Breast epithelium (tissue), 4 donors: ENCODE results near the gene SRRM5. TPM values are rescaled to one million over a fixed set of nuclear protein-coding genes. Genes with fewer than 3 reads are reported as not detected.

Experiments used
- DNase-seq, 2 donors: peaks; one replicate each; pipeline ENCODE4 v3.0.0-alpha.2; 2019; ENCODE audit warnings: low spot score in 2 of 2
- H3K27ac ChIP-seq, 2 donors: fragments of 200-600 bp; sonication (generic) in 1 of 2; one replicate each; pipeline ENCODE4 v1.5.1; 2016 to 2019; ENCODE audit warnings: mild to moderate bottlenecking in 1 of 2
- H3K27me3 ChIP-seq, 2 donors: fragments of 200-600 bp; sonication (generic) in 1 of 2; one replicate each; pipeline versions ENCODE4 v1.5.1 to v1.6.0; 2017 to 2019; ENCODE audit warnings: control low read depth in 1 of 2, mild to moderate bottlenecking in 1 of 2
- H3K36me3 ChIP-seq: fragments of 200-600 bp; one replicate; pipeline ENCODE4 v1.5.1; 2019
- H3K4me1 ChIP-seq, 2 donors: fragments of 200-600 bp; sonication (generic); one replicate each; pipeline ENCODE4 v1.5.1; 2016 to 2019; ENCODE audit warnings: control low read depth in 1 of 2
- H3K4me3 ChIP-seq, 3 donors: fragments of 200-600 bp; sonication (generic); 1 replicate in 2 of 3; 2 replicates in 1 of 3; pipeline ENCODE4 v1.5.1; 2016 to 2019; ENCODE audit warnings: mild to moderate bottlenecking in 3 of 3, moderate library complexity in 2 of 3
- H3K9me3 ChIP-seq, 2 donors: fragments of 200-600 bp; sonication (generic) in 1 of 2; one replicate each; pipeline ENCODE4 v1.5.1; 2016 to 2019; ENCODE audit warnings: control low read depth in 1 of 2
- CTCF ChIP-seq, 3 donors: fragments of 450-650 bp; IDR thresholded peaks; one replicate each; pipeline ENCODE4 v1.5.1; 2016 to 2017; ENCODE audit warnings: antibody characterized with exemption in 3 of 3, mild to moderate bottlenecking in 3 of 3, moderate library complexity in 3 of 3
- POLR2A ChIP-seq: fragments of 450-650 bp; IDR thresholded peaks from one replicate; pipeline ENCODE4 v1.6.1; 2016; ENCODE audit warnings: antibody characterized with exemption, mild to moderate bottlenecking, moderate library complexity
- POLR2AphosphoS5 ChIP-seq, 3 donors: sonication (generic); formaldehyde crosslinking; IDR thresholded peaks; one replicate each; pipeline ENCODE4 v1.6.1; 2017; ENCODE audit warnings: antibody characterized with exemption in 3 of 3
- intact Hi-C: fragments of 100-400 bp; cut with DNase I; formaldehyde crosslinking; loops from one replicate; pipeline ENCODE4 v1.15.1; 2023; ENCODE audit warnings: low total_unique reads
- total RNA-seq, 3 donors: library from RNA; depleted of rRNA; stranded (reverse); fragments of >200 nt; gene quantifications; one replicate each; pipeline ENCODE4 v1.1.0, GENCODE V29; 2016

The SRRM5 gene
- 1 to 10 TPM in 1 of 3 donors, under 1 TPM in 2; 0.32 to 1.6 (median 0.33) TPM for total RNA-seq

GRCh38 chr19:43611788-43612187 lies at the start of gene SRRM5:
SRRM5 (plus strand) TSS chr19:43612088; CDS start chr19:43612122, 34 bp downstream.
- H3K4me3 ChIP-seq, result no peak within 1 kb of the TSS
- intact Hi-C loops, result no loop called here
- H3K4me1 ChIP-seq, result no peaks in the 10 kb centered on the region
- TF ChIP-seq POLR2AphosphoS5 (IDR thresholded peaks at IDR 0.05) (no peak), POLR2A (no peak), CTCF (IDR thresholded peaks at IDR 0.05) (no peak)
- DNase-seq, result no peak
- H3K9me3 ChIP-seq, result no peaks in the 10 kb centered on the region
- no peaks in the 10 kb centered on the region for H3K36me3 ChIP-seq
- no peaks in the 10 kb centered on the region for H3K27me3 ChIP-seq
- no peak within 1 kb of the TSS for H3K27ac ChIP-seq

GRCh38 chr19:43562226-43562697 lies 49.6 kb upstream of the SRRM5 start:
- Histone ChIP-seq H3K4me3 (no peak overlapping the region), H3K36me3 (no peaks in the 10 kb centered on the region), H3K27ac (no peak overlapping the region), H3K9me3 (no peaks in the 10 kb centered on the region), H3K27me3 (no peaks in the 10 kb centered on the region), H3K4me1 (no peaks in the 10 kb centered on the region)
- intact Hi-C loops, result no loop called here
- TF ChIP-seq POLR2A (no peak), POLR2AphosphoS5 (IDR thresholded peaks at IDR 0.05) (no peak), CTCF (IDR thresholded peaks at IDR 0.05) (no peak)
- no peak for DNase-seq

- Histone ChIP-seq H3K4me3 (no peak overlapping the region), H3K36me3 (no peaks in the 10 kb centered on the region), H3K27ac (peak overlapping the region in 1 of 2 donors; percentile 69), H3K27me3 (no peaks in the 10 kb centered on the region), H3K9me3 (no peaks in the 10 kb centered on the region), H3K4me1 (no peaks in the 10 kb centered on the region)
- DNase-seq, result peak in 1 of 2 donors; percentile 50
- intact Hi-C loops, result no loop called here
- TF ChIP-seq POLR2AphosphoS5 (IDR thresholded peaks at IDR 0.05), result peak in 1 of 3 donors; percentile 28
- TF ChIP-seq POLR2A, result no peak
- no peak for TF ChIP-seq CTCF (IDR thresholded peaks at IDR 0.05)
Observed at GRCh38 chr19:43562698-43563241, 49.1 kb upstream of the SRRM5 start.

- no peaks in the 10 kb centered on the region for H3K4me1 ChIP-seq
- TF ChIP-seq CTCF (IDR thresholded peaks at IDR 0.05) (no peak), POLR2A (no peak), POLR2AphosphoS5 (IDR thresholded peaks at IDR 0.05) (no peak)
- no peaks in the 10 kb centered on the region for H3K27me3 ChIP-seq
- H3K9me3 ChIP-seq, result no peaks in the 10 kb centered on the region
- no peak overlapping the region for H3K4me3 ChIP-seq
- no peak overlapping the region for H3K27ac ChIP-seq
- H3K36me3 ChIP-seq, result no peaks in the 10 kb centered on the region
- intact Hi-C loops, result no loop called here
- DNase-seq, result no peak
Observed at GRCh38 chr19:43563816-43564457, 48.0 kb upstream of the SRRM5 start.

- no peaks in the 10 kb centered on the region for H3K9me3 ChIP-seq
- no peak overlapping the region for H3K27ac ChIP-seq
- TF ChIP-seq CTCF (IDR thresholded peaks at IDR 0.05) (no peak), POLR2A (no peak), POLR2AphosphoS5 (IDR thresholded peaks at IDR 0.05) (no peak)
- DNase-seq, result no peak
- no peaks in the 10 kb centered on the region for H3K27me3 ChIP-seq
- H3K4me3 ChIP-seq, result no peak overlapping the region
- H3K4me1 ChIP-seq, result no peaks in the 10 kb centered on the region
- intact Hi-C loops, result no loop called here
- no peaks in the 10 kb centered on the region for H3K36me3 ChIP-seq
Observed at GRCh38 chr19:43564800-43565199, 47.1 kb upstream of the SRRM5 start.
